Urinary bladder (tissue), 4 donors: ENCODE measurements around the gene MYZAP. TPM values are rescaled to one million over a fixed set of nuclear protein-coding genes. Genes with fewer than 3 reads are reported as not detected.

ENCODE experiments used
- DNase-seq: peaks from one replicate; pipeline ENCODE4 v3.0.0-alpha.2; 2015; ENCODE audit errors: extremely low spot score
- H3K27ac ChIP-seq: one replicate; pipeline ENCODE4 v1.5.1; 2013; ENCODE audit warnings: low read depth, mild to moderate bottlenecking, moderate library complexity
- H3K36me3 ChIP-seq: one replicate; pipeline ENCODE4 v1.6.1; 2013; ENCODE audit warnings: mild to moderate bottlenecking, moderate library complexity; ENCODE audit not compliant: insufficient read depth
- H3K4me1 ChIP-seq: one replicate; pipeline ENCODE4 v1.6.1; 2013; ENCODE audit warnings: mild to moderate bottlenecking, moderate library complexity; ENCODE audit not compliant: insufficient read depth
- H3K4me3 ChIP-seq: one replicate; pipeline ENCODE4 v1.5.1; 2013; ENCODE audit warnings: low read depth, low read length
- WGBS: extraction: QIAGEN DNeasy Blood & Tissue Kit; methylation state at CpG from one replicate; pipeline ENCODE4 v1.1.7; 2013; 5-methylcytosine and 5-hydroxymethylcytosine counted together
- polyA plus RNA-seq: library from polyadenylated mRNA; stranded (reverse); fragments of 200-250 nt; gene quantifications from one replicate; pipeline ENCODE4 v1.2.3, GENCODE V29; 2013
- total RNA-seq: library from RNA; depleted of rRNA; stranded (reverse); fragments of >200 nt; gene quantifications from one replicate; pipeline ENCODE4 v1.2.3, GENCODE V29; 2014
- donor health status: healthy with polysubstance abuse.
- donor health status: healthy.

Gene MYZAP
- total and polyA plus RNA-seq, 2 donors = 19.2 to 152 TPM

DNA sequence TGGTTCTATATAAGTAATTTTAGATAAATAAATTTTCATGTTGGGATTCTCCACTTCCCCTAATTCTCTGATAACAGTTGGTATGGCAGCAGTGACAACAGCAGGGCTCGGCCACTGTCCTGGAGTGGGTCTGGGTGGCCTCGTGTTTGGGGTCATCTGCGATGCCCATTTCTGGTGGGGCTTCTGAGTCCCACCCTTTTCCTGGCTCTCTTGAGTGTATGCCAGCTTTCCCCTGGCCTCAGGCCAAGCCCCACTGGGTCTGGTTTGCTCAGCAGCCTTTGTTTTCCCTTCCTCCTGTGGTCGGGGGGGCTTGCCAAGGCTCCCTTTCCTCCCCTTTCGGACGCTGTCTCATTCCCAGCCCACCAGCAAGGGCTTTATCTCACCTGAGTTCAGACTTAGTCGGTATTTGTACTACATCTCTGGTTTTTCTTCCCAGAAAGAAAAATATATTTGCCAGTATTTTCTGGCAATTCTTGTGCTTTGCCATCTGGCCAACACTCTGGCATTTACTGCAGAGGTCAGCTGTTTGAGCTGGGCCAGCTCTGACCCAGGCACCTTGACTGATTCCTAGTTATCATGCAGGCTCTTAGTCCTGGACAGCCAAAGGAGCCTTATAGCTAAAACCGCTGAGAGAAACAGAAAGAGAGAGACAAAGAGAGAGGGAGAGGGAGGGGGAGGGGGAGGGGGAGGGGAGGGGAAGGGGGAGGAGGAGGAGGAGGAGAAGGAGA lies 35.2 kb downstream of the MYZAP start:
- no peaks in the 10 kb centered on the region for H3K4me1 ChIP-seq
- 35% methylated on average over 8 of the region's 8 CpGs for WGBS
- no peak for DNase-seq
- no peak overlapping the region for H3K4me3 ChIP-seq
- no peak overlapping the region for H3K27ac ChIP-seq
- no peaks in the 10 kb centered on the region for H3K36me3 ChIP-seq

GRCh38 chr15:57631386-57632110 lies 39.8 kb downstream of the MYZAP start:
- Histone ChIP-seq H3K4me3 (no peak overlapping the region), H3K4me1 (no peaks in the 10 kb centered on the region), H3K27ac (no peak overlapping the region), H3K36me3 (no peaks in the 10 kb centered on the region)
- DNase-seq = no peak
- 90% methylated on average over 5 of the region's 5 CpGs for WGBS

- no peak overlapping the region for H3K27ac ChIP-seq
- DNase-seq = no peak
- WGBS = 90% methylated on average over 5 of the region's 5 CpGs
- no peaks in the 10 kb centered on the region for H3K4me1 ChIP-seq
- no peaks in the 10 kb centered on the region for H3K36me3 ChIP-seq
- H3K4me3 ChIP-seq = no peak overlapping the region
Observed at GRCh38 chr15:57634290-57634689, 42.6 kb downstream of the MYZAP start.

- H3K4me1 ChIP-seq = no peaks in the 10 kb centered on the region
- no peaks in the 10 kb centered on the region for H3K36me3 ChIP-seq
- H3K4me3 ChIP-seq = no peak overlapping the region
- 58% methylated on average over 7 of the region's 7 CpGs for WGBS
- no peak overlapping the region for H3K27ac ChIP-seq
- DNase-seq = no peak
Observed at GRCh38 chr15:57635300-57635909, 43.7 kb downstream of the MYZAP start.

- no peaks in the 10 kb centered on the region for H3K36me3 ChIP-seq
- H3K4me3 ChIP-seq = no peak overlapping the region
- DNase-seq = no peak
- H3K27ac ChIP-seq = no peak overlapping the region
- no peaks in the 10 kb centered on the region for H3K4me1 ChIP-seq
- 91% methylated on average over 2 of the region's 2 CpGs for WGBS
Observed at GRCh38 chr15:57637846-57638245, 46.1 kb downstream of the MYZAP start.

DNA sequence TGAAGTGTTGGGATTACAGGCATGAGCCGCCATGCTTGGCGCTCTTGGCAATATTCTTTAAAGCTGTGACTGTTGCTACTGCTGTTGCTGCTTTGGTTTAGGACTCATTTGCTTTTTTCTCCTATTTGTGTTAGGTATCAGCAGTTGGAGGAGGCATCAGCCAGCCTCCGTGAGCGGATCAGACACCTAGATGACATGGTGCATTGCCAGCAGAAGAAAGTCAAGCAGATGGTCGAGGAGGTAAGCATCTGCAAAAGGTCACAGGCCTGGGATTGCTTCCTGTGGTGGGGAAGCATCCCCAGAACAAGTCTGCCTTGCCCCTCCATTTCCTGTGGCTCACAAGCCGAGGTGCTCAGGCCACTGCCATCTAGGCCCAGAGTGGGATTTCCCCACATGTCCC lies 47.6 kb downstream of the MYZAP start:
- no peaks in the 10 kb centered on the region for H3K36me3 ChIP-seq
- H3K4me3 ChIP-seq = no peak overlapping the region
- no peaks in the 10 kb centered on the region for H3K4me1 ChIP-seq
- H3K27ac ChIP-seq = no peak overlapping the region
- no peak for DNase-seq
- whole genome bisulfite sequencing = 82% methylated on average over 6 of the region's 6 CpGs

DNA sequence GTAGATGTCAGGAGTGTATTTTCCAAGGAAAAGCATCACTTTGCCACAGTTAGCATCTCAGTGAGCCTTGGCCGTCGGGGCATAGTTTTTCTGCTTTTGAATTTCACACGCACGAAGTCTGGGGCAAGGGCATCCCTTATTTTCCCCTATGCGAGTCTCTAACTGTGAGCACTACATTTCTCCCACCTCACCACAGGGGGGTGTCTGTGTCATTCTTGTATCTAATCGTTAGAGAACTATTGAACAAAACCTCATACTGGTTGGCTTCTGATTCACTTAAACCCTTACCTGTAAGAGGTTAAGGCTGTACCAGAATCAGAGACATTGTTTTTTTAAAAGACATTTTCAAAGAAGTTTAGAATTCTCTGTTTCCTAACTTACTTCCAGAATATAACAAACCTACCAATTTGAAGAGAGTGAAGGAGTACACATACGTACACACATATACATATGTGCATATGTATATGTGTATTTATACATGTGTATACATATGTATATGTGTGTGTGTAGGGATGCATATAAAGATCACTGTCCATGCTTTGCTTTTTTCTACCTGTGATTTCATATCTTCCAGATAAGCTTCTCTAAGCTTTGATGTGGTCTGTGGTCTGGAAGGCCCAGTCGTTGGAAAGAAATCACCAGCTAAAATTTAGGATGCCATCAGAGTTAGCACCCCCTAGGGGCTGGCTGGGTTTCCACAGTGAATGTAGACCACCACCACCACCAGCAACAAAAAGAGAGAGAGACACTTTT lies 49.4 kb downstream of the MYZAP start:
- no peak for DNase-seq
- no peaks in the 10 kb centered on the region for H3K36me3 ChIP-seq
- no peak overlapping the region for H3K4me3 ChIP-seq
- no peaks in the 10 kb centered on the region for H3K4me1 ChIP-seq
- WGBS = 61% methylated on average over 8 of the region's 8 CpGs
- no peak overlapping the region for H3K27ac ChIP-seq

DNA sequence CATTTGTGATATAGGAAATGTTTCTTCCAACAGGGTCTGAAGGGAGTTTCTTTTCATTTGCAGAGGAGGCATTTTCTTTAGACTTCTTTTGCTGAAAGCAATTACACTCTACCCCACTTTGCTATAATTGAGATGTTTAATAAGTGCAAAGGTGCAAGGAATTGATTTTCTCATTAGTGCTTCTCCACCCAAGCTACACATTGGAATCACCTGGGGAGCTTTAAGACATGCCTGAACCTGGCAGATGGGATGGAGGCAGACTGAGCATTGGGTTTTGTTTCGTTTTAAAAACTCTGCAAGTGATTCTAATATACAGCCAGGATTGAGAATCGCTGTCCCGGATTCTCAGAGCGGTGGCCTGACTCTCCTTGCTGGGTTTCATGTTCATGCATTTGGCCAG lies 52.1 kb downstream of the MYZAP start:
- 95% methylated on average over 4 of the region's 4 CpGs for WGBS
- peaks cover 2% of the 10 kb centered on the region for H3K4me1 ChIP-seq
- no peaks in the 10 kb centered on the region for H3K36me3 ChIP-seq
- H3K4me3 ChIP-seq = no peak overlapping the region
- H3K27ac ChIP-seq = no peak overlapping the region
- no peak for DNase-seq

DNA sequence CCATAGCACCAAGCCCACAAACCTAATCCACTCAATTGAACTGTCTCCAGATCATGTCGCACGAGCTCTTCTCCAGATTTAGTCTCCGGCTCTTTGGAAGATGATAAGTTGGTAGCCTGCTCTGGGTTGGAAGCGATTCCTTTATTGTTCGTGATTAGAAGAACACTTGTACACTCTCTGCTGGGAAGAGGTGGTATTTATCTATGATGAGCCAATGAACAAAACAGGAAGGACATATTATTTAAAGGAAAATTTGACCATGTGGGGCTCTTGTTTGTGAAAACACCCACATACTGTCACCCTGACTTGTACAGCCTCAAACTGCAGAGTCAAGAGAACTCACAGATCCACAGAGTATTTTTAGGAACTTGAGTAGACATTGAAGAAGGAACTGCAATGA lies 54.4 kb downstream of the MYZAP start:
- 88% methylated on average over 5 of the region's 5 CpGs for WGBS
- H3K4me1 ChIP-seq = peaks cover 2% of the 10 kb centered on the region
- no peak for DNase-seq
- no peak overlapping the region for H3K4me3 ChIP-seq
- no peak overlapping the region for H3K27ac ChIP-seq
- no peaks in the 10 kb centered on the region for H3K36me3 ChIP-seq

GRCh38 chr15:57647071-57647790 lies 55.5 kb downstream of the MYZAP start:
- DNase-seq = no peak
- Histone ChIP-seq H3K4me3 (no peak overlapping the region), H3K27ac (no peak overlapping the region), H3K36me3 (no peaks in the 10 kb centered on the region), H3K4me1 (peaks cover 2% of the 10 kb centered on the region)
- WGBS = 70% methylated on average over 6 of the region's 6 CpGs

DNA sequence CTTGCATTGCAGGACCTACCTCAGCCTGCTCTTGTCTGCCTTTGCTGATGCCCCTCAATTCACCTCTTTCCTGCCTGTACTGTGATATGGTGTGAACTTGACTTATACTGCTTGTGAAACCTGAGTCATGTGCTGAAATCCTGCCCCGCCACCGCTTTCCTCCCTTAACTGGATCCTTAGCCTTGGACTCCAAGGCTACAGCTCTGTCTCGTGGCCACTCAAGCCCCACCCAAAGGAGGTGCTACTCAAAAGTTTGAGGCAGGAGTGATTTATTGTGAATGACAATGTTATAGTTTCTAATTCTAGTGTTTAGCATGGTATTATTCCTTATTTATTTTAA lies 56.1 kb downstream of the MYZAP start:
- H3K27ac ChIP-seq = no peak overlapping the region
- H3K36me3 ChIP-seq = no peaks in the 10 kb centered on the region

DNA sequence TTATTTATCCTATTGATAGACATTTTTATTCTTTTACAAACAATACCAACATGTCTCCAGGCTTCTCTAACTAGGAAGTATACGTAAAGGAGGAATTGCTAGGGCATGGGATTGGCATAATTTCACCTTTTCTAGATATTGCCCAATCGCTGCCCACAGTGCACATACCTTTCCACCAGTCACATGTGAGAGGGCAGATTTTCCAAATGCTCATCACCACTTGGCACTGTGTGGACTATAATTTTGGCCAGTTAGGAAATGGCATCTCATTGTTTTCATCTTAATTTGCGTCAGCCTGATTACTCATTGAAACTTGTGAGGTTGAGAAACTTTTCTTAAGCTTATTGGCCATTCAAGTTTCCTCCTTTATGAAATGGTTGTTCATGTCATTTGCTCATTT lies 57.4 kb downstream of the MYZAP start:
- H3K4me1 ChIP-seq = peaks cover 2% of the 10 kb centered on the region
- no peaks in the 10 kb centered on the region for H3K36me3 ChIP-seq
- H3K4me3 ChIP-seq = no peak overlapping the region
- 93% methylated on average over 3 of the region's 3 CpGs for WGBS
- DNase-seq = no peak
- H3K27ac ChIP-seq = no peak overlapping the region

More for the DNA sequence above, 56.1 kb downstream of the MYZAP start:
- H3K4me3 ChIP-seq = no peak overlapping the region
- no peak for DNase-seq
- WGBS = 74% methylated on average over 3 of the region's 3 CpGs
- H3K4me1 ChIP-seq = peaks cover 2% of the 10 kb centered on the region

DNA sequence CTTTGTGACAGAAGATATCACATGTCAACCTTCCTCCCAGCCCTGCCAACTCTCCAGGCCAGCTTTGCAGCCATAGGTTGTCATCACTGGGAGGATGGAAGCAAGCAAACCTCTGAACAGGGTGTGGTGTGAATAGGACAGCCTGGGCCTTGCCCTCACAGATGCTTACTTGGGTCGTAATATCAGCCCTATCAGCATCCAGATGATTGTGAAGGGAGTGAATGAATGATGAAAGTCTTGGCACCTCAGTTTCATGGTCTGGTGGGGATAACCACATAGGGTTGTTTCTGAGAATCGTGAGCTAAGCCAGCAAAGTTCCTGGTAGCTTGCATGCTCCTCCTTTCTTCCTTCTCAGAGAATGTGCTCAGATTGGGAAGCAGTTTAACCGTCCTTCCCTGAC lies 59.7 kb downstream of the MYZAP start:
- 85% methylated on average over 3 of the region's 3 CpGs for WGBS
- H3K4me1 ChIP-seq = peaks cover 2% of the 10 kb centered on the region
- no peak overlapping the region for H3K4me3 ChIP-seq
- H3K36me3 ChIP-seq = no peaks in the 10 kb centered on the region
- H3K27ac ChIP-seq = no peak overlapping the region
- no peak for DNase-seq
